ENCODE results near the gene GULP1.

DNA sequence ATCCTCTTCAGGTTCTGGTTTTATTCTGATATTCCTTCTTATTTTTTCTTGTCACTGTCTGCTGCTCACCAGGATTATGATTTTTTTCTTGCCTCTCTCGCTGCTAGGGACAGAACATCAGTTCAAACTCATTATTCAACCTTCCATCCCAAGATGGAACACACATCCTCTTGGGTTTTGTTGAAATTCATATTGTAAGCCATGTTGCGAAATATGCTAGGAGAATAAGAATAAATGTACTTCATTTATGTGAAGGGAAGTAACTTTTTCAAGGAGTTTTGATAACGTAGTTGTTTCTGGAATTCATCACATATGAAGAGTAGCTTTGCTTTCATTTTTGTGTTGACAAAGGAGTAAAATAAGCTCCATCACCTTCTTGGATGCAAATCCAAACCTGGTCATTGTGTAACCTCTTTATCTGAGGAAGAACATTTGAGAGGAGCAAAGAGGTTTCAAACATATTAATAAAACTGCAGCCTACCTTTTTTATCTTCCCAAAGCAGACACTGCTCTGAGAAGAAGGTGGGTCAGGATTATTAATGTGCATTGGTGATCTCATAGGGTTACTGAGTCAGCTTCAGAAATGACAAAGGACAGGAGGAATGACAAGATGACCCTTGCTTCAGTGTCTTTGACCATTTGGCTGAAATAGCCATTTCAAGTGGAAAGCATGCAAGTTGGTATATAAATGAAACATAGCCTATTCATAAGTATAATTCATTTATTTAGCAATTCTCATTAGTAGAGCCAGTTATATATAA, 280.0 kb downstream of the GULP1 start:
- no peak for TF ChIP-seq SNAI2 (CRISPR knock-in tag; IDR thresholded peaks at IDR 0.05)
- TF ChIP-seq, protein P1, sequence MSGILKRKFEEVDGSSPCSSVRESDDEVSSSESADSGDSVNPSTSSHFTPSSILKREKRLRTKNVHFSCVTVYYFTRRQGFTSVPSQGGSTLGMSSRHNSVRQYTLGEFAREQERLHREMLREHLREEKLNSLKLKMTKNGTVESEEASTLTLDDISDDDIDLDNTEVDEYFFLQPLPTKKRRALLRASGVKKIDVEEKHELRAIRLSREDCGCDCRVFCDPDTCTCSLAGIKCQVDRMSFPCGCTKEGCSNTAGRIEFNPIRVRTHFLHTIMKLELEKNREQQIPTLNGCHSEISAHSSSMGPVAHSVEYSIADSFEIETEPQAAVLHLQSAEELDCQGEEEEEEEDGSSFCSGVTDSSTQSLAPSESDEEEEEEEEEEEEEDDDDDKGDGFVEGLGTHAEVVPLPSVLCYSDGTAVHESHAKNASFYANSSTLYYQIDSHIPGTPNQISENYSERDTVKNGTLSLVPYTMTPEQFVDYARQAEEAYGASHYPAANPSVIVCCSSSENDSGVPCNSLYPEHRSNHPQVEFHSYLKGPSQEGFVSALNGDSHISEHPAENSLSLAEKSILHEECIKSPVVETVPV (CRISPR knock-in tag; IDR thresholded peaks at IDR 0.05): no peak
- TF ChIP-seq ZNF70 (CRISPR knock-in tag; IDR thresholded peaks at IDR 0.05): no peak
- TF ChIP-seq RARB (CRISPR knock-in tag; IDR thresholded peaks at IDR 0.05): no peak
- TF ChIP-seq GLIS3 (CRISPR knock-in tag; IDR thresholded peaks at IDR 0.05): no peak
